GM18858 (cell line): ENCODE results near the gene CHRNA3.
"Not testable (repeated sequence)": the region's sequence is repeated elsewhere in the genome, so short reads cannot be mapped to it uniquely, and the experiment has no call there.

ENCODE experiments used
- ATAC-seq: cut with Tn5 transposase; IDR thresholded peaks from one replicate; pipeline ENCODE4 v1.9.1; 2021; ENCODE audit not compliant: unreplicated experiment

The CHRNA3 gene

GRCh38 chr15:78563092-78563491, 57.7 kb downstream of the CHRNA3 start:
- ATAC-seq, result no peak

- no peak for ATAC-seq
Measured at GRCh38 chr15:78561490-78561889, 59.3 kb downstream of the CHRNA3 start.

- ATAC-seq, result not testable (repeated sequence)
Measured at GRCh38 chr15:78560201-78560600, 60.6 kb downstream of the CHRNA3 start.

GRCh38 chr15:78552597-78552996, 68.2 kb downstream of the CHRNA3 start:
- ATAC-seq, result no peak

GRCh38 chr15:78551902-78552301, 68.9 kb downstream of the CHRNA3 start:
- ATAC-seq, result no peak

- ATAC-seq, result no peak
Measured at GRCh38 chr15:78550815-78551214, 70.0 kb downstream of the CHRNA3 start.

GRCh38 chr15:78550194-78550593, 70.6 kb downstream of the CHRNA3 start:
- no peak for ATAC-seq
